ENCODE measurements around the gene STARD13.

- no peak for TF ChIP-seq REST (IDR thresholded peaks at IDR 0.05; ENCODE audit: low read depth)
- TF ChIP-seq CEBPB (IDR thresholded peaks at IDR 0.05) = no peak
- no peak for TF ChIP-seq RAD21 (IDR thresholded peaks at IDR 0.05; ENCODE audit: low read depth)
- no peak for TF ChIP-seq EP300 (IDR thresholded peaks at IDR 0.05; ENCODE audit: borderline replicate concordance)
- TF ChIP-seq YY1 (IDR thresholded peaks at IDR 0.05; ENCODE audit: low read depth) = no peak
- no peak for TF ChIP-seq TEAD4 (IDR thresholded peaks at IDR 0.05)
- TF ChIP-seq TAF1 (IDR thresholded peaks at IDR 0.05; ENCODE audit: low read depth) = no peak
- no peak for TF ChIP-seq NFIC (IDR thresholded peaks at IDR 0.05)
Measured at GRCh38 chr13:33281951-33282595, 3.5 kb downstream of the STARD13 start.

Data from Ishikawa (cell line).